T-cell (primary cell): ENCODE measurements around the gene BPHL. TPM values are rescaled to one million over a fixed set of nuclear protein-coding genes. Genes with fewer than 3 reads are reported as not detected.
"Not testable (repeated sequence)": the region's sequence is repeated elsewhere in the genome, so short reads cannot be mapped to it uniquely, and the experiment has no call there.

Experiments
- ATAC-seq, 4 experiments: fragments of 200-7000 bp in 3 of 4; fragments of 150-1000 bp in 1 of 4; cut with Tn5 transposase; replicated peaks in 1 of 4; 1 replicate in 3 of 4; 2 replicates in 1 of 4; pipeline ENCODE4 v1.10.0; 2021; ENCODE audit warnings: moderate library complexity in 3 of 4, mild to moderate bottlenecking in 2 of 4, moderate number of reproducible peaks in 1 of 4
- CTCF ChIA-PET, 2 donors: fragments of 300-600 bp; sonication (Branson Sonifier 250); formaldehyde crosslinking; loops; one replicate each; lab custom pipeline; 2022; ENCODE audit warnings: antibody characterized with exemption in 2 of 2; lab: Charles Lee
- POLR2A ChIA-PET, 2 donors: fragments of 300-600 bp; sonication (Branson Sonifier 250); formaldehyde crosslinking; loops; one replicate each; lab custom pipeline; 2022; ENCODE audit warnings: antibody characterized with exemption in 2 of 2; lab: Charles Lee
- DNase-seq, 35 experiments: peaks; one replicate each; pipeline versions ENCODE4 v3.0.0 to v3.0.0-alpha.2; 2013 to 2023
- H3K27ac ChIP-seq: one replicate; pipeline ENCODE4 v1.5.1; 2013; ENCODE audit warnings: low read length
- H3K27me3 ChIP-seq, 2 experiments: replicated peaks in 1 of 2; 1 replicate in 1 of 2; 2 replicates in 1 of 2; pipeline versions ENCODE4 v1.6.1 to v1.7.0; 2013; ENCODE audit warnings: low read length in 1 of 2, mixed read lengths in 1 of 2; ENCODE audit not compliant: control insufficient read depth in 2 of 2, insufficient read depth in 2 of 2; ENCODE audit errors: extremely low read depth in 1 of 2
- H3K36me3 ChIP-seq, 2 donors: 1 replicate in 1 of 2; 2 replicates in 1 of 2; pipeline versions ENCODE4 v1.6.1 to v1.7.0; 2013; ENCODE audit warnings: low read length in 1 of 2; ENCODE audit not compliant: control insufficient read depth in 2 of 2, insufficient read depth in 1 of 2; ENCODE audit errors: extremely low read depth in 1 of 2
- H3K4me1 ChIP-seq, 2 experiments: 1 replicate in 1 of 2; 2 replicates in 1 of 2; pipeline versions ENCODE4 v1.6.1 to v1.7.0; 2013; ENCODE audit warnings: low read length in 2 of 2, mixed read lengths in 1 of 2; ENCODE audit not compliant: insufficient read depth in 2 of 2, control insufficient read depth in 1 of 2; ENCODE audit errors: extremely low read depth in 1 of 2
- H3K4me3 ChIP-seq, 2 donors: 1 replicate in 1 of 2; 2 replicates in 1 of 2; pipeline versions ENCODE4 v1.5.1 to v1.7.0; 2013; ENCODE audit warnings: mild to moderate bottlenecking in 2 of 2, low read length in 1 of 2, moderate library complexity in 1 of 2; ENCODE audit not compliant: control insufficient read depth in 1 of 2; ENCODE audit errors: extremely low read depth in 1 of 2
- H3K9me3 ChIP-seq: 2 replicates; pipeline ENCODE4 v1.7.0; 2013
- H3K27ac Mint-ChIP-seq, 2 donors: one replicate each; pipeline ENCODE4 v1.8.0; 2020 to 2021; ENCODE audit warnings: mild to moderate bottlenecking in 2 of 2, mixed read lengths in 2 of 2
- H3K27me3 Mint-ChIP-seq, 2 donors: one replicate each; pipeline ENCODE4 v1.8.0; 2021 to 2022; ENCODE audit warnings: mixed read lengths in 2 of 2
- H3K36me3 Mint-ChIP-seq: one replicate; pipeline ENCODE4 v1.8.0; 2021; ENCODE audit warnings: mixed read lengths
- H3K4me1 Mint-ChIP-seq, 3 donors: one replicate each; pipeline ENCODE4 v1.8.0; 2020 to 2022; ENCODE audit warnings: mixed read lengths in 3 of 3, mild to moderate bottlenecking in 1 of 3
- H3K4me3 Mint-ChIP-seq, 3 donors: one replicate each; pipeline ENCODE4 v1.8.0; 2020 to 2022; ENCODE audit warnings: mild to moderate bottlenecking in 3 of 3, mixed read lengths in 3 of 3, moderate library complexity in 3 of 3
- H3K9me3 Mint-ChIP-seq, 3 donors: one replicate each; pipeline ENCODE4 v1.8.0; 2020 to 2022; ENCODE audit warnings: mixed read lengths in 3 of 3
- WGBS: methylation state at CpG from one replicate; pipeline ENCODE4 v1.1.5; 2013; ENCODE audit warnings: missing lambda C conversion rate; ENCODE audit not compliant: insufficient coverage; 5-methylcytosine and 5-hydroxymethylcytosine counted together
- total RNA-seq, 35 experiments: library from RNA in 6 of 35; stranded (reverse) in 6 of 35; fragments of 120-200 nt in 1 of 35; gene quantifications; one replicate each; pipeline versions ENCODE4 v1.2.1 to v1.2.4 and lab custom pipeline; 2013 to 2026

The BPHL gene
- total RNA-seq, 5 donors from 2014 or later (not counting 1 experiment from before 2014, with no cell fraction given) = 7.1 to 12.4 (median 11.0) TPM

GRCh38 chr6:3162565-3163247 is 44.2 kb downstream of the BPHL start:
- H3K4me3 Mint-ChIP-seq = peak overlapping the region; percentile 75 to 82 (median 75)
- Histone ChIP-seq H3K36me3 (no peaks in the 10 kb centered on the region), H3K27ac (peak overlapping the region; percentile 66), H3K4me1 (peaks cover 5 to 48% of the 10 kb centered on the region in 2 experiments), H3K27me3 (peaks cover 0 to 8% of the 10 kb centered on the region in 2 experiments), H3K4me3 (peak overlapping the region; percentile 78 to 85), H3K9me3 (no peaks in the 10 kb centered on the region)
- ChIA-PET CTCF (interaction anchor here (0.5 to 1.5 kb wide), 8 partner anchors 12 to 855 kb away, joined by 3 to 10 read pairs (median 4); partner anchors contain the start of gene RIPK1 (in 1 of the 2)), POLR2A (interaction anchor here (0.6 to 1.1 kb wide), 5 partner anchors 51 to 1602 kb away, joined by 3 to 8 read pairs (median 3); no protein-coding TSS in a partner anchor)
- 2% methylated on average over 33 of the region's 74 CpGs for WGBS
- peak overlapping the region; percentile 70 to 85 for H3K27ac Mint-ChIP-seq
- peaks cover 33 to 35% (median 34%) of the 10 kb centered on the region in 3 donors for H3K4me1 Mint-ChIP-seq
- peaks cover 4 to 5% of the 10 kb centered on the region in 2 donors for H3K27me3 Mint-ChIP-seq
- DNase-seq (peak in 34 of 35 experiments; percentile 10 to 76 (median 34)), ATAC-seq (peak; percentile 62 to 68 (median 64))
- no peaks in the 10 kb centered on the region for H3K36me3 Mint-ChIP-seq
- H3K9me3 Mint-ChIP-seq = no peaks in the 10 kb centered on the region

- Histone ChIP-seq H3K27me3 (peaks cover 0 to 12% of the 10 kb centered on the region in 2 experiments), H3K36me3 (no peaks in the 10 kb centered on the region), H3K27ac (no peak overlapping the region), H3K4me3 (peak overlapping the region; percentile 51 to 85), H3K4me1 (peaks cover 4 to 43% of the 10 kb centered on the region in 2 experiments), H3K9me3 (no peaks in the 10 kb centered on the region)
- ChIA-PET POLR2A (interaction anchor here (0.6 to 1.1 kb wide), 5 partner anchors 52 to 1602 kb away, joined by 3 to 8 read pairs (median 3); no protein-coding TSS in a partner anchor), CTCF (interaction anchor here (0.6 to 0.7 kb wide), 4 partner anchors 47 to 95 kb away, joined by 5 to 10 read pairs (median 7); partner anchors contain the start of gene RIPK1 (in 1 of the 2))
- Mint-ChIP-seq H3K4me3 (peak overlapping the region; percentile 75 to 82 (median 75)), H3K4me1 (peaks cover 32 to 33% (median 32%) of the 10 kb centered on the region in 3 donors), H3K36me3 (no peaks in the 10 kb centered on the region), H3K9me3 (no peaks in the 10 kb centered on the region), H3K27me3 (peaks cover 4 to 5% of the 10 kb centered on the region in 2 donors), H3K27ac (peak overlapping the region; percentile 70 to 85)
- 0% methylated on average over 2 of the region's 13 CpGs for WGBS
- DNase-seq = no peak
- no peak for ATAC-seq
Measured at GRCh38 chr6:3163248-3163594, 44.7 kb downstream of the BPHL start.

GRCh38 chr6:3164388-3164787 is 45.9 kb downstream of the BPHL start:
- H3K27me3 Mint-ChIP-seq = peaks cover 4 to 5% of the 10 kb centered on the region in 2 donors
- peaks cover 27 to 33% (median 28%) of the 10 kb centered on the region in 3 donors for H3K4me1 Mint-ChIP-seq
- DNase-seq = no peak
- CTCF ChIA-PET = no interaction called here
- no peaks in the 10 kb centered on the region for H3K9me3 Mint-ChIP-seq
- Histone ChIP-seq H3K4me1 (peaks cover 0 to 34% of the 10 kb centered on the region in 2 experiments), H3K27me3 (peaks cover 0 to 12% of the 10 kb centered on the region in 2 experiments), H3K36me3 (no peaks in the 10 kb centered on the region), H3K27ac (no peak overlapping the region), H3K9me3 (no peaks in the 10 kb centered on the region), H3K4me3 (no peak overlapping the region)
- 90% methylated on average over 3 of the region's 6 CpGs for WGBS
- no peak overlapping the region for H3K27ac Mint-ChIP-seq
- POLR2A ChIA-PET = no interaction called here
- ATAC-seq = no peak
- H3K36me3 Mint-ChIP-seq = no peaks in the 10 kb centered on the region
- no peak overlapping the region for H3K4me3 Mint-ChIP-seq

GRCh38 chr6:3165631-3166534 is 47.4 kb downstream of the BPHL start:
- peaks cover 0 to 10% of the 10 kb centered on the region in 2 experiments for H3K27me3 ChIP-seq
- H3K4me1 ChIP-seq = peaks cover 0 to 19% of the 10 kb centered on the region in 2 experiments
- CTCF ChIA-PET = no interaction called here
- Mint-ChIP-seq H3K27ac (no peak overlapping the region), H3K4me1 (peaks cover 14 to 21% (median 16%) of the 10 kb centered on the region in 3 donors), H3K4me3 (no peak overlapping the region), H3K27me3 (peaks cover 4 to 5% of the 10 kb centered on the region in 2 donors), H3K36me3 (no peaks in the 10 kb centered on the region), H3K9me3 (no peaks in the 10 kb centered on the region)
- WGBS = 83% methylated on average over 6 of the region's 7 CpGs
- H3K9me3 ChIP-seq = no peaks in the 10 kb centered on the region
- H3K4me3 ChIP-seq = no peak overlapping the region
- H3K36me3 ChIP-seq = no peaks in the 10 kb centered on the region
- POLR2A ChIA-PET = no interaction called here
- no peak for DNase-seq
- H3K27ac ChIP-seq = no peak overlapping the region
- no peak for ATAC-seq

GRCh38 chr6:3166535-3167225 is 48.2 kb downstream of the BPHL start:
- H3K9me3 Mint-ChIP-seq, H3K27me3 ChIP-seq, H3K9me3 ChIP-seq, H3K27me3 Mint-ChIP-seq, H3K27ac ChIP-seq, ATAC-seq, H3K27ac Mint-ChIP-seq, H3K4me3 Mint-ChIP-seq, DNase-seq, H3K36me3 Mint-ChIP-seq, H3K4me3 ChIP-seq, POLR2A ChIA-PET, H3K36me3 ChIP-seq: not testable (repeated sequence)
- CTCF ChIA-PET = interaction anchor here in 1 of 2 donors (0.6 kb wide), 1 partner anchor 240 kb away, joined by 3 read pairs; no protein-coding TSS in a partner anchor
- H3K4me1 ChIP-seq = peaks cover 0 to 15% of the 10 kb centered on the region in 2 experiments
- peaks cover 12 to 16% (median 14%) of the 10 kb centered on the region in 3 donors for H3K4me1 Mint-ChIP-seq
- 95% methylated on average over 8 of the region's 10 CpGs for WGBS
